DOHH2 (cell line): ENCODE results near the gene PCLO.

Experiments used
- H3F3A ChIP-seq: fragments of 200-600 bp; sonication (generic), shearing (Covaris generic); 2 replicates; pipeline ENCODE4 v1.6.0; 2016; ENCODE audit warnings: antibody characterized with exemption, mild to moderate bottlenecking; ENCODE audit not compliant: control insufficient read depth, insufficient read depth
- H3K27ac ChIP-seq: fragments of 200-600 bp; sonication (generic); 2 replicates; pipeline ENCODE4 v1.5.1; 2014; ENCODE audit warnings: low read depth, mild to moderate bottlenecking, low read length, moderate library complexity
- H3K27me3 ChIP-seq: fragments of 200-600 bp; sonication (generic); 2 replicates; pipeline ENCODE4 v1.6.1; 2014; ENCODE audit warnings: mild to moderate bottlenecking, low read length, mixed read lengths; ENCODE audit not compliant: control insufficient read depth
- H3K36me3 ChIP-seq: fragments of 200-600 bp; sonication (generic); 2 replicates; pipeline ENCODE4 v1.6.1; 2014; ENCODE audit warnings: mild to moderate bottlenecking, low read length, moderate library complexity, mixed read lengths; ENCODE audit not compliant: control insufficient read depth
- H3K4me1 ChIP-seq: fragments of 200-600 bp; sonication (generic); 2 replicates; pipeline ENCODE4 v1.6.1; 2014; ENCODE audit warnings: mild to moderate bottlenecking, low read length, mixed read lengths; ENCODE audit not compliant: control insufficient read depth
- H3K4me2 ChIP-seq: fragments of 200-600 bp; sonication (generic); 2 replicates; pipeline ENCODE4 v1.6.0; 2014; ENCODE audit warnings: mild to moderate bottlenecking, low read length, moderate library complexity
- H3K4me3 ChIP-seq: fragments of 200-600 bp; sonication (generic); 2 replicates; pipeline ENCODE4 v1.5.1; 2014; ENCODE audit warnings: mild to moderate bottlenecking, low read length, mixed read lengths
- H3K79me2 ChIP-seq: fragments of 200-600 bp; sonication (generic); 2 replicates; pipeline ENCODE4 v1.6.1; 2014; ENCODE audit warnings: mild to moderate bottlenecking, low read length, mixed read lengths; ENCODE audit not compliant: control insufficient read depth
- H3K9me2 ChIP-seq: fragments of 200-600 bp; sonication (generic); replicated peaks from 2 replicates; pipeline ENCODE4 v1.6.1; 2014; ENCODE audit warnings: mild to moderate bottlenecking, low read length, mixed read lengths; ENCODE audit not compliant: control insufficient read depth
- H3K9me3 ChIP-seq: fragments of 200-600 bp; sonication (generic); 2 replicates; pipeline ENCODE4 v1.6.1; 2014; ENCODE audit warnings: antibody characterized with exemption, low read length, mixed read lengths; ENCODE audit not compliant: control insufficient read depth, insufficient read depth
- H4K20me1 ChIP-seq: fragments of 200-600 bp; sonication (generic); 2 replicates; pipeline ENCODE4 v1.6.0; 2014; ENCODE audit warnings: low read depth, mild to moderate bottlenecking, antibody characterized with exemption, low read length, moderate library complexity; ENCODE audit not compliant: control insufficient read depth, insufficient read depth
- CTCF ChIP-seq: fragments of 200-600 bp; sonication (generic); IDR thresholded peaks from one replicate; pipeline ENCODE4 v1.5.1; 2014; ENCODE audit warnings: antibody characterized with exemption, mild to moderate bottlenecking, low read depth, low read length; ENCODE audit not compliant: poor library complexity, severe bottlenecking
- EZH2phosphoT487 ChIP-seq: fragments of 200-600 bp; sonication (generic); IDR thresholded peaks from 2 replicates; pipeline ENCODE4 v1.6.1; 2017; ENCODE audit warnings: borderline replicate concordance, mild to moderate bottlenecking, antibody characterized with exemption, low read length, moderate library complexity, mixed read lengths

PCLO gene

GRCh38 chr7:82755705-82756551, 406.8 kb downstream of the PCLO start:
- no peaks in the 10 kb centered on the region for H3K4me1 ChIP-seq
- H3K27ac ChIP-seq, result no peak overlapping the region
- H3K79me2 ChIP-seq, result no peaks in the 10 kb centered on the region
- no peaks in the 10 kb centered on the region for H3F3A ChIP-seq
- H3K9me2 ChIP-seq, result no peaks in the 10 kb centered on the region
- no peaks in the 10 kb centered on the region for H3K9me3 ChIP-seq
- H3K4me3 ChIP-seq, result no peak overlapping the region
- TF ChIP-seq EZH2phosphoT487 (no peak), CTCF (no peak)
- no peaks in the 10 kb centered on the region for H3K36me3 ChIP-seq
- no peaks in the 10 kb centered on the region for H3K27me3 ChIP-seq
- no peak overlapping the region for H3K4me2 ChIP-seq
- no peaks in the 10 kb centered on the region for H4K20me1 ChIP-seq

GRCh38 chr7:82750007-82750406, 412.7 kb downstream of the PCLO start:
- Histone ChIP-seq H3K9me3 (no peaks in the 10 kb centered on the region), H3K9me2 (no peaks in the 10 kb centered on the region), H3K36me3 (no peaks in the 10 kb centered on the region), H3K4me3 (no peak overlapping the region), H3K4me1 (no peaks in the 10 kb centered on the region), H3K79me2 (no peaks in the 10 kb centered on the region), H3K27me3 (no peaks in the 10 kb centered on the region), H3F3A (no peaks in the 10 kb centered on the region), H3K27ac (no peak overlapping the region), H3K4me2 (no peak overlapping the region), H4K20me1 (no peaks in the 10 kb centered on the region)
- no peak for TF ChIP-seq CTCF
- no peak for TF ChIP-seq EZH2phosphoT487

- TF ChIP-seq CTCF (no peak), EZH2phosphoT487 (no peak)
- no peaks in the 10 kb centered on the region for H3K4me1 ChIP-seq
- H3K79me2 ChIP-seq, result no peaks in the 10 kb centered on the region
- H4K20me1 ChIP-seq, result no peaks in the 10 kb centered on the region
- no peaks in the 10 kb centered on the region for H3F3A ChIP-seq
- no peaks in the 10 kb centered on the region for H3K36me3 ChIP-seq
- no peaks in the 10 kb centered on the region for H3K9me2 ChIP-seq
- H3K9me3 ChIP-seq, result no peaks in the 10 kb centered on the region
- H3K4me2 ChIP-seq, result no peak overlapping the region
- H3K27me3 ChIP-seq, result no peaks in the 10 kb centered on the region
- H3K27ac ChIP-seq, result no peak overlapping the region
- H3K4me3 ChIP-seq, result no peak overlapping the region
Measured at GRCh38 chr7:82745820-82746219, 416.9 kb downstream of the PCLO start.
